GM19240 (cell line): Measurements from ENCODE around the gene FNDC3B.

Experiments
- DNase-seq: peaks from one replicate; pipeline ENCODE4 v3.0.0; 2011; ENCODE audit warnings: low spot score; ENCODE audit not compliant: insufficient read length

FNDC3B gene

GRCh38 chr3:172444821-172445220 is 405.4 kb downstream of the FNDC3B start:
- no peak for DNase-seq

GRCh38 chr3:172446198-172446597 is 406.8 kb downstream of the FNDC3B start:
- no peak for DNase-seq

GRCh38 chr3:172447611-172448579 is 408.5 kb downstream of the FNDC3B start, which contains the start of gene GHSR:
TSS of gene GHSR (minus strand) at chr3:172448456. CDS start at chr3:172448413, 43 bp downstream.
- DNase-seq: no peak

GRCh38 chr3:172448661-172449465 is 409.5 kb downstream of the FNDC3B start:
- no peak for DNase-seq

GRCh38 chr3:172449466-172450149 is 410.2 kb downstream of the FNDC3B start:
- no peak for DNase-seq
